ENCODE results near the gene ORM1.

- TF ChIP-seq CTCF (conservative IDR thresholded peaks at IDR 0.05; ENCODE audit: low read length) (no peak), EZH2phosphoT487 (IDR thresholded peaks at IDR 0.05; ENCODE audit: borderline replicate concordance, low read depth, low read length) (no peak)
These were observed 7.1 kb upstream of the ORM1 start for GRCh38 chr9:114315723-114316363.
